IPS-20b (cell line): ENCODE results near the gene ZNF574.
"Not testable (repeated sequence)": the region's sequence is repeated elsewhere in the genome, so short reads cannot be mapped to it uniquely, and the experiment has no call there.

ENCODE experiments used
- H3K27ac ChIP-seq: one replicate; pipeline ENCODE4 v1.5.1; 2013; ENCODE audit warnings: low read length
- H3K27me3 ChIP-seq: 2 replicates; pipeline ENCODE4 v1.6.1; 2013; ENCODE audit warnings: mild to moderate bottlenecking, low read length, inconsistent platforms; ENCODE audit not compliant: insufficient read depth
- H3K36me3 ChIP-seq: 2 replicates; pipeline ENCODE4 v1.6.1; 2013; ENCODE audit warnings: low read depth, mild to moderate bottlenecking, inconsistent platforms, low read length, moderate library complexity; ENCODE audit not compliant: insufficient read depth
- H3K4me1 ChIP-seq: 2 replicates; pipeline ENCODE4 v1.6.1; 2013; ENCODE audit warnings: mild to moderate bottlenecking, control low read depth, inconsistent platforms, low read length, moderate library complexity; ENCODE audit not compliant: insufficient read depth
- H3K4me3 ChIP-seq: 2 replicates; pipeline ENCODE4 v1.5.1; 2013; ENCODE audit warnings: mild to moderate bottlenecking, low read length, inconsistent platforms
- H3K9ac ChIP-seq: 2 replicates; pipeline ENCODE4 v1.6.1; 2013; ENCODE audit warnings: low read depth, mild to moderate bottlenecking, inconsistent platforms, low read length, moderate library complexity
- H3K9me3 ChIP-seq: 2 replicates; pipeline ENCODE4 v1.6.1; 2013; ENCODE audit warnings: mild to moderate bottlenecking, low read depth, low read length, inconsistent platforms; ENCODE audit not compliant: insufficient read depth

Gene ZNF574

GRCh38 chr19:42075616-42076379, at the start of gene ZNF574:
ZNF574 (plus strand) TSS chr19:42076166; CDS start chr19:42078607, 2,441 bp downstream.
- H3K9me3 ChIP-seq, result no peaks in the 10 kb centered on the region
- no peaks in the 10 kb centered on the region for H3K27me3 ChIP-seq
- H3K27ac ChIP-seq, result peak within 1 kb of the TSS; percentile 87
- H3K4me3 ChIP-seq, result peak within 1 kb of the TSS; percentile 100
- H3K9ac ChIP-seq, result peak within 1 kb of the TSS; percentile 98
- peaks cover 9% of the 10 kb centered on the region; the same call in 1 of the 2 replicates for H3K4me1 ChIP-seq
- peaks cover 30% of the 10 kb centered on the region for H3K36me3 ChIP-seq

- H3K36me3 ChIP-seq, result peaks cover 16% of the 10 kb centered on the region
- H3K4me1 ChIP-seq, result peaks cover 7% of the 10 kb centered on the region; the same call in 1 of the 2 replicates
- no peaks in the 10 kb centered on the region for H3K9me3 ChIP-seq
- peak overlapping the region; percentile 61; the same call in 1 of the 2 replicates for H3K9ac ChIP-seq
- no peak overlapping the region for H3K27ac ChIP-seq
- peak overlapping the region; percentile 68 for H3K4me3 ChIP-seq
- no peaks in the 10 kb centered on the region for H3K27me3 ChIP-seq
Observed at GRCh38 chr19:42028304-42029216, 47.4 kb upstream of the ZNF574 start.

- Histone ChIP-seq H3K9ac (no peak overlapping the region), H3K27me3 (no peaks in the 10 kb centered on the region), H3K4me3 (no peak overlapping the region)
Observed at GRCh38 chr19:42030645-42031440, 45.1 kb upstream of the ZNF574 start.

GRCh38 chr19:42032431-42032830, 43.5 kb upstream of the ZNF574 start:
- Histone ChIP-seq H3K4me1 (peaks cover 7% of the 10 kb centered on the region; the same call in 1 of the 2 replicates), H3K4me3 (peak overlapping the region; percentile 17; the same call in 1 of the 2 replicates), H3K27ac (no peak overlapping the region), H3K27me3 (no peaks in the 10 kb centered on the region), H3K9me3 (no peaks in the 10 kb centered on the region), H3K36me3 (peaks cover 18% of the 10 kb centered on the region), H3K9ac (peak overlapping the region; percentile 56; the same call in 1 of the 2 replicates)

More at GRCh38 chr19:42030645-42031440, 45.1 kb upstream of the ZNF574 start:
- H3K27ac ChIP-seq, result no peak overlapping the region
- peaks cover 7% of the 10 kb centered on the region; the same call in 1 of the 2 replicates for H3K4me1 ChIP-seq
- H3K36me3 ChIP-seq, result peaks cover 10% of the 10 kb centered on the region
- no peaks in the 10 kb centered on the region for H3K9me3 ChIP-seq

GRCh38 chr19:42033413-42033812, 42.6 kb upstream of the ZNF574 start:
- H3K27me3 ChIP-seq, result no peaks in the 10 kb centered on the region
- H3K27ac ChIP-seq, result no peak overlapping the region
- peaks cover 7% of the 10 kb centered on the region; the same call in 1 of the 2 replicates for H3K4me1 ChIP-seq
- peaks cover 28% of the 10 kb centered on the region for H3K36me3 ChIP-seq
- no peak overlapping the region for H3K9ac ChIP-seq
- no peaks in the 10 kb centered on the region for H3K9me3 ChIP-seq
- H3K4me3 ChIP-seq, result no peak overlapping the region

GRCh38 chr19:42034640-42035391, 41.1 kb upstream of the ZNF574 start:
- H3K9ac ChIP-seq, result peak overlapping the region; percentile 2; the same call in 1 of the 2 replicates
- peaks cover 37% of the 10 kb centered on the region for H3K36me3 ChIP-seq
- H3K9me3 ChIP-seq, H3K27me3 ChIP-seq, H3K4me3 ChIP-seq, H3K4me1 ChIP-seq, H3K27ac ChIP-seq: not testable (repeated sequence)

- peaks cover 45% of the 10 kb centered on the region for H3K36me3 ChIP-seq
- H3K9ac ChIP-seq, result no peak overlapping the region
- H3K4me3 ChIP-seq, result no peak overlapping the region
- H3K9me3 ChIP-seq, result no peaks in the 10 kb centered on the region
- no peaks in the 10 kb centered on the region for H3K27me3 ChIP-seq
- H3K27ac ChIP-seq, result no peak overlapping the region
- H3K4me1 ChIP-seq, result peaks cover 3% of the 10 kb centered on the region; the same call in 1 of the 2 replicates
Observed at GRCh38 chr19:42037649-42038048, 38.3 kb upstream of the ZNF574 start.

GRCh38 chr19:42038666-42039065, 37.3 kb upstream of the ZNF574 start:
- no peaks in the 10 kb centered on the region for H3K4me1 ChIP-seq
- H3K36me3 ChIP-seq, result peaks cover 52% of the 10 kb centered on the region
- H3K9ac ChIP-seq, result no peak overlapping the region
- no peak overlapping the region for H3K4me3 ChIP-seq
- H3K27ac ChIP-seq, result no peak overlapping the region
- no peaks in the 10 kb centered on the region for H3K27me3 ChIP-seq
- no peaks in the 10 kb centered on the region for H3K9me3 ChIP-seq

- no peaks in the 10 kb centered on the region for H3K9me3 ChIP-seq
- peaks cover 63% of the 10 kb centered on the region for H3K36me3 ChIP-seq
- H3K4me3 ChIP-seq, result no peak overlapping the region
- H3K27me3 ChIP-seq, result no peaks in the 10 kb centered on the region
- H3K4me1 ChIP-seq, result no peaks in the 10 kb centered on the region
- no peak overlapping the region for H3K27ac ChIP-seq
- no peak overlapping the region for H3K9ac ChIP-seq
Observed at GRCh38 chr19:42040031-42040430, 35.9 kb upstream of the ZNF574 start.

- H3K27ac ChIP-seq, H3K27me3 ChIP-seq, H3K4me3 ChIP-seq, H3K4me1 ChIP-seq, H3K9me3 ChIP-seq, H3K9ac ChIP-seq: not testable (repeated sequence)
- H3K36me3 ChIP-seq, result peaks cover 68% of the 10 kb centered on the region
Observed at GRCh38 chr19:42040491-42040890, 35.5 kb upstream of the ZNF574 start.
